ENCODE results near the gene TMEM201.

TMEM201 gene

GRCh38 chr1:9598316-9598700 is 9.6 kb downstream of the TMEM201 start:
- ATAC-seq (ENCODE audit: low read depth) (no peak), DNase-seq (ENCODE audit: low spot score) (no peak)
- TF ChIP-seq, protein P1, sequence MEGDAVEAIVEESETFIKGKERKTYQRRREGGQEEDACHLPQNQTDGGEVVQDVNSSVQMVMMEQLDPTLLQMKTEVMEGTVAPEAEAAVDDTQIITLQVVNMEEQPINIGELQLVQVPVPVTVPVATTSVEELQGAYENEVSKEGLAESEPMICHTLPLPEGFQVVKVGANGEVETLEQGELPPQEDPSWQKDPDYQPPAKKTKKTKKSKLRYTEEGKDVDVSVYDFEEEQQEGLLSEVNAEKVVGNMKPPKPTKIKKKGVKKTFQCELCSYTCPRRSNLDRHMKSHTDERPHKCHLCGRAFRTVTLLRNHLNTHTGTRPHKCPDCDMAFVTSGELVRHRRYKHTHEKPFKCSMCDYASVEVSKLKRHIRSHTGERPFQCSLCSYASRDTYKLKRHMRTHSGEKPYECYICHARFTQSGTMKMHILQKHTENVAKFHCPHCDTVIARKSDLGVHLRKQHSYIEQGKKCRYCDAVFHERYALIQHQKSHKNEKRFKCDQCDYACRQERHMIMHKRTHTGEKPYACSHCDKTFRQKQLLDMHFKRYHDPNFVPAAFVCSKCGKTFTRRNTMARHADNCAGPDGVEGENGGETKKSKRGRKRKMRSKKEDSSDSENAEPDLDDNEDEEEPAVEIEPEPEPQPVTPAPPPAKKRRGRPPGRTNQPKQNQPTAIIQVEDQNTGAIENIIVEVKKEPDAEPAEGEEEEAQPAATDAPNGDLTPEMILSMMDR (IDR thresholded peaks at IDR 0.05; ENCODE audit: poor library complexity, severe bottlenecking): no peak

GRCh38 chr1:9599741-9600140 is 11.0 kb downstream of the TMEM201 start:
- H3K27me3 ChIP-seq (ENCODE audit: insufficient read depth, poor library complexity, severe bottlenecking): no peaks in the 10 kb centered on the region
- no peaks in the 10 kb centered on the region for H3K4me1 ChIP-seq (ENCODE audit: insufficient read depth, poor library complexity, severe bottlenecking)
- ATAC-seq (ENCODE audit: low read depth): no peak
- H3K9me3 ChIP-seq (ENCODE audit: severe bottlenecking): no peaks in the 10 kb centered on the region
- no peak for DNase-seq (ENCODE audit: low spot score)
- TF ChIP-seq, protein P1 (IDR thresholded peaks at IDR 0.05; ENCODE audit: poor library complexity, severe bottlenecking): no peak
- H3K4me3 ChIP-seq (ENCODE audit: severe bottlenecking): no peak overlapping the region
- no peak overlapping the region for H3K27ac ChIP-seq (ENCODE audit: poor library complexity, severe bottlenecking)
- H3K36me3 ChIP-seq (ENCODE audit: low read depth): peaks cover 40% of the 10 kb centered on the region

More at GRCh38 chr1:9598316-9598700, 9.6 kb downstream of the TMEM201 start:
- H3K4me3 ChIP-seq (ENCODE audit: severe bottlenecking): no peak overlapping the region
- peaks cover 7% of the 10 kb centered on the region for H3K4me1 ChIP-seq (ENCODE audit: insufficient read depth, poor library complexity, severe bottlenecking)
- no peaks in the 10 kb centered on the region for H3K9me3 ChIP-seq (ENCODE audit: severe bottlenecking)
- H3K27ac ChIP-seq (ENCODE audit: poor library complexity, severe bottlenecking): no peak overlapping the region
- H3K36me3 ChIP-seq (ENCODE audit: low read depth): peaks cover 32% of the 10 kb centered on the region
- H3K27me3 ChIP-seq (ENCODE audit: insufficient read depth, poor library complexity, severe bottlenecking): no peaks in the 10 kb centered on the region

- Histone ChIP-seq H3K27me3 (ENCODE audit: insufficient read depth, poor library complexity, severe bottlenecking) (no peaks in the 10 kb centered on the region), H3K27ac (ENCODE audit: poor library complexity, severe bottlenecking) (no peak overlapping the region), H3K4me1 (ENCODE audit: insufficient read depth, poor library complexity, severe bottlenecking) (no peaks in the 10 kb centered on the region), H3K9me3 (ENCODE audit: severe bottlenecking) (no peaks in the 10 kb centered on the region), H3K4me3 (ENCODE audit: severe bottlenecking) (no peak overlapping the region), H3K36me3 (ENCODE audit: low read depth) (peaks cover 42% of the 10 kb centered on the region)
- TF ChIP-seq, protein P1 (IDR thresholded peaks at IDR 0.05; ENCODE audit: poor library complexity, severe bottlenecking): no peak
- DNase-seq (ENCODE audit: low spot score) (no peak), ATAC-seq (ENCODE audit: low read depth) (no peak)
Measured at GRCh38 chr1:9600861-9601834, 12.4 kb downstream of the TMEM201 start.

DNA sequence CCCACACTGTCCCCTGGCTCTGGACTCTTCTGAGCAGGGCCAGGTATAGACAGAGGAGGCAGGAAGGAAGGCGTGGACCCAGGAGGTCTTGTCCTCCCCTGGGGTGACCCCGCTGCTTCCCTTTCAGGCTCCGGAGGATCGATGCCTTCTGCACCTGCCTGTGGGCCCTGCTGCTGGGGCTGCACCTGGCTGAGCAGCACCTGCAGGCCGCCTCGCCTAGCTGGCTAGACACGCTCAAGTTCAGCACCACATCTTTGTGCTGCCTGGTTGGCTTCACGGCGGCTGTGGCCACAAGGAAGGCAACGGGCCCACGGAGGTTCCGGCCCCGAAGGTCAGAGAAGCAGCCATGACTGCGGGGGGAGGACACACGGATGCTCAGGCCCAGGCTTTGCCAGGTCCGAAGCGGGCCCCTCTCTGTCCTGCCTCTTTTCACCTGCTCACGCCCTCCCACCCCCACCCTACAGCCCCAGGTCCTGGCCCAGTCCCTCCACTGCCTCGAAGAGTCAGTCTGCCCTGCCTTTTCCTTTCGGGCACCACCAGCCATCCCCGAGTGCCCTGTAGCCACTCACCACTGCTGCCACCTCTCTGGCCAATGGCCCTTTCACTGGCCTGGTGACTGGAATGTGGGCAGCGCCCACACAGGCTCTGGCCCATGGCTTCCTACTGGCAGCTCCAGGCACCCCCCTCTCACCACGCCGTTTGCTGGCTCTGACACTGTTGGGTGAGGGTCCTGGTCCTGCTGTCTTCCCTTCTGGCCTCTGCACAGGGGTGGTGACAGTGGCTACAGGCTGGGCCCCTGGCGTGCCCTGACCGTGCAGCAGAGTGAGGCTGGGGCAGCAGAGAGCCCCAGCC is 13.5 kb downstream of the TMEM201 start:
- H3K36me3 ChIP-seq (ENCODE audit: low read depth): peaks cover 42% of the 10 kb centered on the region
- no peak overlapping the region for H3K27ac ChIP-seq (ENCODE audit: poor library complexity, severe bottlenecking)
- no peaks in the 10 kb centered on the region for H3K4me1 ChIP-seq (ENCODE audit: insufficient read depth, poor library complexity, severe bottlenecking)
- ATAC-seq (ENCODE audit: low read depth) (no peak), DNase-seq (ENCODE audit: low spot score) (no peak)
- no peaks in the 10 kb centered on the region for H3K9me3 ChIP-seq (ENCODE audit: severe bottlenecking)
- H3K27me3 ChIP-seq (ENCODE audit: insufficient read depth, poor library complexity, severe bottlenecking): no peaks in the 10 kb centered on the region
- H3K4me3 ChIP-seq (ENCODE audit: severe bottlenecking): no peak overlapping the region
- TF ChIP-seq, protein P1 (IDR thresholded peaks at IDR 0.05; ENCODE audit: poor library complexity, severe bottlenecking): no peak

Measured in RWPE2 (cell line).